SJCRH30 (cell line): Measurements from ENCODE around the gene PIP4K2A. TPM values are rescaled to one million over a fixed set of nuclear protein-coding genes. Genes with fewer than 3 reads are reported as not detected.

Experiments
- total RNA-seq: library from RNA; depleted of rRNA; stranded (reverse); fragments of >200 nt; shearing (Covaris generic); gene quantifications from 2 replicates; pipeline ENCODE4 v1.2.3, GENCODE V29; 2014; rRNA removed

The PIP4K2A gene
- total RNA-seq, 1 experiment from 2014 or later, result 27.9 TPM

Other genes with a start within 250 kb of the PIP4K2A start
- not detected in 2 replicates for gene ARMC3, start 213.5 kb upstream of the PIP4K2A start, total RNA-seq